ENCODE data around the gene DGAT2L6. TPM values are rescaled to one million over a fixed set of nuclear protein-coding genes. Genes with fewer than 3 reads are reported as not detected.

DGAT2L6 gene
- total and polyA plus RNA-seq, 4 donors, result not detected

- 91% methylated on average over 6 of the region's 6 CpGs for WGBS
- no peak overlapping the region for H3K27ac ChIP-seq (ENCODE audit: low read depth in 1 of 2, low read length in 2 of 2)
- H3K4me1 ChIP-seq (ENCODE audit: control insufficient read depth in 4 of 4, insufficient read depth in 4 of 4, low read length in 3 of 4), result no peaks in the 10 kb centered on the region
- no peaks in the 10 kb centered on the region for H3K36me3 ChIP-seq (ENCODE audit: control insufficient read depth in 4 of 4, insufficient read depth in 3 of 4, low read depth in 1 of 4, low read length in 3 of 4)
- no peak overlapping the region for H3K4me3 ChIP-seq (ENCODE audit: low read depth in 1 of 3, low read length in 3 of 3)
- no peak overlapping the region for H3K9ac ChIP-seq (ENCODE audit: low read depth in 1 of 2, low read length in 2 of 2)
- no peaks in the 10 kb centered on the region for H3K27me3 ChIP-seq (ENCODE audit: control insufficient read depth in 4 of 4, insufficient read depth in 4 of 4, low read length in 3 of 4)
- TF ChIP-seq MAX (IDR thresholded peaks at IDR 0.05), result no peak
- no peak for TF ChIP-seq FOXA1 (IDR thresholded peaks at IDR 0.05)
- H3K9me3 ChIP-seq (ENCODE audit: control insufficient read depth in 4 of 4, low read length in 3 of 4), result no peaks in the 10 kb centered on the region
- no peak for DNase-seq (ENCODE audit: low spot score)
Observed at GRCh38 chrX:70244881-70245280, 67.6 kb downstream of the DGAT2L6 start.

GRCh38 chrX:70247252-70247651 lies 70.0 kb downstream of the DGAT2L6 start:
- Histone ChIP-seq H3K4me1 (ENCODE audit: control insufficient read depth in 4 of 4, insufficient read depth in 4 of 4, low read length in 3 of 4) (no peaks in the 10 kb centered on the region), H3K27me3 (ENCODE audit: control insufficient read depth in 4 of 4, insufficient read depth in 4 of 4, low read length in 3 of 4) (no peaks in the 10 kb centered on the region), H3K27ac (ENCODE audit: low read depth in 1 of 2, low read length in 2 of 2) (no peak overlapping the region), H3K9ac (ENCODE audit: low read depth in 1 of 2, low read length in 2 of 2) (no peak overlapping the region), H3K4me3 (ENCODE audit: low read depth in 1 of 3, low read length in 3 of 3) (no peak overlapping the region), H3K36me3 (ENCODE audit: control insufficient read depth in 4 of 4, insufficient read depth in 3 of 4, low read depth in 1 of 4, low read length in 3 of 4) (no peaks in the 10 kb centered on the region), H3K9me3 (ENCODE audit: control insufficient read depth in 4 of 4, low read length in 3 of 4) (no peaks in the 10 kb centered on the region)
- WGBS, result 89% methylated on average over 2 of the region's 2 CpGs
- TF ChIP-seq RXRA (IDR thresholded peaks at IDR 0.05), result no peak
- no peak for TF ChIP-seq HNF4A (conservative IDR thresholded peaks at IDR 0.05)
- TF ChIP-seq ZBTB33 (IDR thresholded peaks at IDR 0.05), result no peak
- TF ChIP-seq REST (IDR thresholded peaks at IDR 0.05), result no peak
- TF ChIP-seq JUND (IDR thresholded peaks at IDR 0.05), result no peak
- TF ChIP-seq FOXA2 (IDR thresholded peaks at IDR 0.05), result no peak
- TF ChIP-seq YY1 (IDR thresholded peaks at IDR 0.05), result no peak
- TF ChIP-seq EGR1 (IDR thresholded peaks at IDR 0.05; ENCODE audit: low read depth in 2 of 2), result no peak
- TF ChIP-seq MAX (IDR thresholded peaks at IDR 0.05), result no peak
- TF ChIP-seq RAD21 (IDR thresholded peaks at IDR 0.05), result no peak
- TF ChIP-seq TAF1 (conservative IDR thresholded peaks at IDR 0.05), result no peak
- TF ChIP-seq ATF3 (IDR thresholded peaks at IDR 0.05), result no peak
- no peak for TF ChIP-seq FOXA1 (IDR thresholded peaks at IDR 0.05)
- TF ChIP-seq NR2F2 (IDR thresholded peaks at IDR 0.05), result no peak
- no peak for TF ChIP-seq CTCF (IDR thresholded peaks at IDR 0.05; ENCODE audit: low read depth, low read length, missing input control)
- TF ChIP-seq SP1 (IDR thresholded peaks at IDR 0.05), result no peak
- no peak for TF ChIP-seq HNF4G (IDR thresholded peaks at IDR 0.05)
- no peak for TF ChIP-seq GABPA (IDR thresholded peaks at IDR 0.05 in 1 of 2, conservative IDR thresholded peaks at IDR 0.05 in 1 of 2)
- no peak for DNase-seq (ENCODE audit: low spot score)

Data from liver (tissue), 9 donors.